GM21515 (cell line): ENCODE data around the gene STRADA.
"Not testable (repeated sequence)": the region's sequence is repeated elsewhere in the genome, so short reads cannot be mapped to it uniquely, and the experiment has no call there.

ENCODE experiments used
- ATAC-seq: cut with Tn5 transposase; IDR thresholded peaks from one replicate; pipeline ENCODE4 v1.9.1; 2021; ENCODE audit not compliant: unreplicated experiment

Gene STRADA

DNA sequence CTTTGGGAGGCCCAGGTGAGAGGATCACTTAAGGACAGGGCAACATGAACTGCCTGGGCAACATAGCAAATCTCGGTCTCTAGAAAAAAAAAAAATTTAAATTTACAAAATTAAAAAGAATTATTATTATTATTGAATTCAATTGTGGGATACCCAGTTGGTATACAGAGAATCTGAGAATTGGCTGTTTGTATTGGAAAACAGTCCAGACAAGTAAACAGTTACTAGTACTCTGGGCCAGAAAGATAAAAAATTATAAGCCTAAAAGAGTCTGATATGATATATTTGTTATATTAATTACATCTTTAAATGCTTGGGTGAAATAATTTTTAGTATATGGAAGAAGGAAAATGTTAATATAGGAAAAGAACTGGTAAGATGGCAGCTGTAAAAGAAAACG, 16.8 kb upstream of the STRADA start:
- ATAC-seq = no peak

GRCh38 chr17:63754046-63754445, 12.4 kb upstream of the STRADA start:
- ATAC-seq = no peak

DNA sequence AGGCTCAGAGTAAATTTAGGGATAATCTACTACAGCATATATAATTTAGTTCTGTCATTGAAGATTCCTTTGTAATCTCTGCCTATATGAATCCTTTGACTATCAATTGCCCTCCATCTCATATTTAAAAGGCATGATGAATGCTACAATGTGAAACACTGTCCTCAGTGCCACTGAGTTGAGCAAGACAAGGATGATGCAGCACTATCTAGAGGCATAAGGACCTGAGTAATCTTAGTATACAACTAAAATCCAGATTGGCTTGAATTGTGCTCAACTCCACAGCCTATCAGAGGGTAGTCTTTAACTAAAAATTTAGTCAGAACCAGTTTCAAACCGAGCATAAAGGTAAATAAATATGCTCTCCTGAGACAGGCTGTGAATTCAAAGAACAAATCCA, 11.6 kb upstream of the STRADA start:
- no peak for ATAC-seq

- no peak for ATAC-seq
Observed at GRCh38 chr17:63752707-63753106, 11.1 kb upstream of the STRADA start.

DNA sequence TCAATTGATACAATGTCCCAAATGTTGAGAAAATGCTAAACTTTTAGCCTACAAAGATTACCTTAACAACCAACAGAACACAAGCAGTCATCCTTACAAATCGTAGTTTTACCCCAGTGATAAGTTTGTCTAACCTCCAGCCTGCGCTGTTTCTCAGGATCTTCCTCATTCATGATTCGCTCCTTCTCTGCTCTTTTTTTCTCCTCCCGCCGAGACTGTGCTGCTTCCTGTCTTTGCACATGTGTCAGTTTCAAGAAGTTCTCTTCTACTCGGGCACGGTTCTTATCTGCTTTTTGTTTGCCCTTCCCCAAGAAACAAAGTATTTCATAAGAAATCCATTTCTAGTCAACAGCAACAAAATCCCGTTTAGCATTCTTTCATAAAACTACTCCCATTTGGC, 10.2 kb upstream of the STRADA start:
- ATAC-seq = no peak

DNA sequence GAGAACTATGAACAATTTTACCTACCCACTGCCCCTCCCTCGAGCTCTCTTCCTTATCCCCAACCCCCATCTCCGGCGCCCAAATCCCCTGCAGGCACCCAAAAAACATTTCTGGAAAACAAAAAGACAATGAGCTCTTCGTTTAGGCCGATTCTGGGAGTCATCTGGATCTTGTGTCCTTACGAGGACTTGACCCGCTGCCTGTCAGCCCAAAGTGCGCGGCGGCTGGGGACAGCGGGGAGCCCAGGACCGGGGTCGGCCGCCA, 524 bp downstream of the STRADA start:
- ATAC-seq = peak; percentile 2

GRCh38 chr17:63740464-63741142, 996 bp downstream of the STRADA start:
- no peak for ATAC-seq

- no peak for ATAC-seq
Observed at GRCh38 chr17:63735691-63736090, 5.9 kb downstream of the STRADA start.

- no peak for ATAC-seq
Observed at GRCh38 chr17:63722403-63722802, 19.2 kb downstream of the STRADA start.

DNA sequence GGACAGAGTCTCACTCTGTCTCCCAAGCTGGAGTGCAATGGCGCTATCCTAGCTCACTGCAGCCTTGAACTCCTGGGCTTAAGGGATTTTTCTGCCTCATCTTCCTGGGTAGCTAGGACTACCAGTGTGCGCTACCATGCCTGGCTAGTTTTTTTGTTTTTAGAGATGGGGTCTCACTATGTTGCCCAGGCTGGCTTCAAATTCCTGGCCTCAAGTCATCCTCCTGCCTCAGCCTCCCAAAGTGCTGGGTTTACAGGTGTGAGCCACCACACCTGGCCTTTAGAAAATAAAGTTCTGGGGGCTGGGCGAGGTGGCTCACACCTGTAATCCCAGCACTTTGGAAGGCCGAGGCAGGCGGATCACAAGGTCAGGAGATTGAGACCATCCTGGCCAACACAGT, 21.4 kb downstream of the STRADA start:
- ATAC-seq = not testable (repeated sequence)

- no peak for ATAC-seq
Observed at GRCh38 chr17:63718988-63719387, 22.6 kb downstream of the STRADA start.

DNA sequence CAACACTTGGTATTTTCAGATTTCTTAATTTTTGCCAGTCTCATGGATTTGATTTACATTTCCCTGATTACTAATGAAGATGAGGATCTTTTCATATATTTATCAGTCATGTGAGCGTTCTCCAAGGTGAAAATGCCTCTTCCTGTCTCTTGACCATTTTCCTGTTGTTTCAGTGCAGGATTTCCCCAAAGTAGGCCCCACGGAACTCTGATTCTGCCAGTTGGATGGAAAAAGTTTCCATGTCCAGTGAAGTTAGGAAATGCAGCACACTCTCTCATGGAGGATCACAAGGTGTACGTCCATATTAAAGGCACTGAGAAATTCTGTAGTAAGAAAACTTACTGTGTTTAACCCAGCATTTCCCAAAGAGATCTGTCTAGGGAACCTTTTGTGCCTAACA, 25.2 kb downstream of the STRADA start:
- ATAC-seq = no peak

DNA sequence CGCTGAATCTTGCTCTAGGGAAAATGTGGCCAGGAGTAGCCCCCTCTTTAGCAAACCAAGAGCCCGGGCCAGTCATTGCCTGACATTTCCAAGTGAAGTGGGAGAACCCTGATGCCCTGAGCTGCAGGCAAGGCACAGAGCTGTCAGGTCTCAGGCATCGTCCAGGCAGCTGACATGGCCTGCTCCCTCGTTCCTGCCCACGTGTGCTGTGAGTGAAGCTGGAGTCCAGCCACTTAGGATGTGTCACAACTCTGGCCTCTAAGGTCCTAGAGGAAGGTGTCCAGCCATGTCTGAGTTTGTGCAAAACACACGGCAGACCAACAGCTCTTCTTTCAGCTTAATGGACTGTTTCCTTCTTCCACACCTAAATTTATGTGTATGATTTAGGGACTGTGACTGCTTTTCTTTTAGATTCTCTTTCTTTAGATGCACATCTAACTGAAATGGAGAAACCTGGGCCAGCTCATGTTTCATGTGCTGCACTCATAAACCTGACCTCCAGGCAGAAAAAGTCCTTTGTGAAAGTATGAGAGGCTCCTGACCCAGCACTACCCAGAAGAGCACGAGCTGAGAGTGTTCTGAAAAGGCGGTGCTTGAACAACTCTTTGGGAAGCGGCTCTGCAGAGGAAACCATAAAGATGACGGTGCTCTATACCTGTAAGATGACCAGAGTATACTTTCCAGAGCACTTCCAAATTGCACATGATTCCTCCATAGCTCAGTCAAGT, 26.9 kb downstream of the STRADA start:
- no peak for ATAC-seq

DNA sequence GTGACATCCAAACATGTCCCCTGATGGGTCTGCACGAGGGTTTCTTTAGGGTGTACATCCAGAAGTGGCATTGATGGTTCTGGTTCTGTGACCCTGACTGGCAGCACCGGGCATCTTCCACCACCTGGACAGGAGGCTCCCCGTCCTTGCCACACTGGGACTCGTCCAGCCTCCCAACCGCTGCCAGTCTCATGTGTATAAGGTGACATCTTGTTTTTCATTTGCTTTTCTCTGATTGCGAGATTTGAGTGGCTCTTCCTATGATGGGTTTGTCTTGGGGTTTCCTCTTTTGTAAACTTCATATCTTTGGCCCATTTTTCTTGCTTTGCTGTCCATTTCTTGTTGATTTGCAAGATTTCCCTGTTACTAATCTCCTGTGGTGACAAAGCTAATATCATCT, 32.5 kb downstream of the STRADA start:
- no peak for ATAC-seq

- ATAC-seq = no peak
Observed at GRCh38 chr17:63707151-63707550, 34.4 kb downstream of the STRADA start.

DNA sequence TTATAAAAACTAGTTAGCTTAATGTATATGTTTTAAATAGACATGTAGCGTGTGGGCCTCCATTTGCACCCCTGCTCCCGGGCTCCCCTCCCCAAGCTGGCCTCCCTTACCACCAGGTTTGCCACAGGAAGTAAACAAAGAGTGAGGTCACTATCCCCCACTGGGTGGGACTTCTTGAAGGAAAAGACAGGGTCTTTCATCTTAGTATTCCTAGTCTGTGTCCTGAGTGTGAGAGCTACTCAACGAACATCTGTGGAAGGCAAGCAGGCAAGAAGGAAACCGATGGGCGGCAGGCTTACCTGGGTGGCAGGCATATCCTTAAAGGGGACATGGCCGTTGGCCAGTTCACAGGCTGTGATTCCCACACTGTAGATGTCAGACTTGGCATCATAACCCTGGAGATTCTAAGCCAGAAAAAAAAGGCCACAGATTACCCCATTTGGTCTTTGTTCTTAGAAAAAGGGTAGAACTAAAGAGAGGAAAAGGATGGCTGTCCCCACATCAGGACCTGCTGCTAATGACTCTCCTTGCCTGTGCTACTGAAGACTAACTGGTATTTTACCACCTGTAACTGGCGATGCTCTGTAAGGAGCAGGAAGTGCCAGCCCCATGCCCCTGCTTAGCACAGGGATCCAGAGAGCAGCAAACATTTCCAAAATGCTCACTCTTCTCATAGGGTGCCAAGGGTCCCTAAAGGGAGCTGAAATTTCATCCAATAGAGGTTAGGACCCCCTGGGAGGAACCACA, 35.1 kb downstream of the STRADA start:
- no peak for ATAC-seq

DNA sequence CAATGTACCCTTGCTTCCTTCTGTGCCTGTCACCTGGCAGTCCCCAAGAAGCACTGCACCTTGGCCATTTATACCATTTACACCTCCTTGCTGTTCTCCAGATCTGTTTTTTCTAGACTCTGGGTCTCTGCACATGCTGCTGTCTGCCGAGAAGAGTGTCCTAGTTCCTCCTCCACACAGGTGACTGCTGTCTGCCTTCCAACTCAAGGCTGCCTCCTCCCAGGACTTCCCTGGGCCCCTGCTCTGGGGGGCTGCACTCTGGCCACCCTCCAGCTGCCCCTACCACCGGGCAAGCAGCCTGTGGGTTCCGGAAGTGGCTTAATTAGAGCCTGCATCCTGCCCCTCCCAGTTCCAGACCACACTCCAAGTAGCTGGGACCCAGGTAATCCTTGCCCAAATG, 35.9 kb downstream of the STRADA start:
- ATAC-seq = no peak

GRCh38 chr17:63704836-63705235, 36.8 kb downstream of the STRADA start:
- ATAC-seq = no peak

DNA sequence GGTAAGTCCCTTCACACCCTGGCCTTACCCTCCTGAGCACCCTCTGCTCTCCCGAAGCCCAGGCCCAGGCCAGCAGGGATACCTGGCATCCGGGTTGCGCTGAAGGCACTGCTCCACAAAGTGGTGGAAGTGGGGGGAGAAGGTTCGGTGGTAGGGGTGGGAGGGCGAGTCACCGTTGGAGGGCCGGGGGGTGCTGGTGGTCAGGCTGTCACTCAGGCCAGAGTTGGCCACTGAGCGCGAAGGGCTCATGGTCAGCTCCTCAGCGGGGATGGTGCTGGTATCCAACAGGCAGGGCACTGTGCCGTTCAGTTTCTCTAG, 37.4 kb downstream of the STRADA start:
- ATAC-seq = no peak

DNA sequence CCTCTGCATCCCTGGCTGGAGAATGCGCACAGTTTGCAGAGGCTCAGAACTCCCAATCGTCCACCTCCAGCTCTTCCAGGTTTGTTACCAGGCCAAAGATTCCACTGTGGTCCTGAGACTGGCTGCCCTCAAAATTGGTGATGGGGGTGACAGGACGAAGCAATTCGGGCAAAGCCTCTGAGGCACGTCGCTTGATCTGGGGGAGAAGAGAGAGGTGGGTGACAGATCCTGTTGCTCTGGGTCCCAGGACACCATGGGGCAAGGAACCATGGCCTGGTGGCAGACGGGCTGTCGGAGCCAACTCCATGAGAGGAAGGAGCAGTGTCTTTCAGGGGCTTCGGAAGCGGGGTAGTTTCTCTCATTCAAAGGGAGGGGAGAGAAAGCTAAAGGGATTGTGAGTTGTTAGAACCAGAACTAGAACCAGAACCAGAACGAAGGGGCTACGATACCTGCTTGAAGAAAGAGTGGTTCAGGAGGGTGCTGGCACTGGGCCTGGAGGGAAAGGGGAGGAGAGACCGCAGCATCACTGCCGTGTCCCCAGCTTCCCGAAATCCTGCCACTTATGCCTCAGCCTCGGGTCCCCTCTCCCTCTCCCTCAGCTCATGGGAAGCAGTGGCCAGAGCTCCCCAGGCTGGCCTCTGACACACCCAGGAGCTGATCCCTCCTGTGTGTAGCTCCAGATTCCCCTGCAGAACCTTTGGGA, 37.9 kb downstream of the STRADA start:
- ATAC-seq = no peak

DNA sequence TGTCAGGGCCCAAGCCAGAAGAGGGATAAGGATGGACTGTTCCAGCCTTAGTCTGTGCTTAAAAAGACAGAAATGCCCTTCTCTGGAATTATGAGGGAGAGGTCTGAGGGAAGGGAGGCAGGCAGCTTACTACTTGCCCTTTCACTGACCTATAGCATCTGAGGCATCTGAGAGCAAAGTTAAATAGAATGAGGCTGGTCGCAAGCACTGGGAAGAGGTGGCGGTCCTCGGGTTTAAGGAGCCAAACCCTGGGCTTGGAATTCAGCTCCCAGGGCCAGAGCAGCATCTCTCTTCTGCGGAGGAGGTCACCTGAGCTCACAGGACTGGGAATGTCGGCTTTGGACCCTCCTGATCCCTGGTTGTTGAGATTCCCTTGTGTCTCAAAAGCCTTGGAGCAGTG, 38.6 kb downstream of the STRADA start:
- ATAC-seq = no peak

DNA sequence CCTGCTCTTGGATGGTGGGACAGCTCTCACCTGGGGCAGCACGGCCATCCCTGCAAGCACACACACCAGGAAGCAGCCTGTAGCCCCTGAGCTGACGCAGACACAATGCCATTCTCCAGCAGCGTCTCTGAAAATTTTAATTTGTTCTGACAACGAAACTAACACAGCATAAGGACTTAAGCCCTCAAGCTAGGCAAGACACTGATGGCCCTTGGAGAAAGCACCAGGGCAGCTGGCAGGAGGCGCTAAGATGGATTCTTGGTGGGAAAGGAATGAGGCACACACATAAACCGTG, 38.9 kb downstream of the STRADA start:
- ATAC-seq = no peak
